ENCODE results near the gene LURAP1L.
A peak's percentile ranks its signal among the peaks of the same experiment; 100 is the strongest.

LURAP1L gene, protein sequence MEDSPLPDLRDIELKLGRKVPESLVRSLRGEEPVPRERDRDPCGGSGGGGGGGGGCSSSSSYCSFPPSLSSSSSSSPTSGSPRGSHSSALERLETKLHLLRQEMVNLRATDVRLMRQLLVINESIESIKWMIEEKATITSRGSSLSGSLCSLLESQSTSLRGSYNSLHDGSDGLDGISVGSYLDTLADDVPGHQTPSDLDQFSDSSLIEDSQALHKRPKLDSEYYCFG

DNA sequence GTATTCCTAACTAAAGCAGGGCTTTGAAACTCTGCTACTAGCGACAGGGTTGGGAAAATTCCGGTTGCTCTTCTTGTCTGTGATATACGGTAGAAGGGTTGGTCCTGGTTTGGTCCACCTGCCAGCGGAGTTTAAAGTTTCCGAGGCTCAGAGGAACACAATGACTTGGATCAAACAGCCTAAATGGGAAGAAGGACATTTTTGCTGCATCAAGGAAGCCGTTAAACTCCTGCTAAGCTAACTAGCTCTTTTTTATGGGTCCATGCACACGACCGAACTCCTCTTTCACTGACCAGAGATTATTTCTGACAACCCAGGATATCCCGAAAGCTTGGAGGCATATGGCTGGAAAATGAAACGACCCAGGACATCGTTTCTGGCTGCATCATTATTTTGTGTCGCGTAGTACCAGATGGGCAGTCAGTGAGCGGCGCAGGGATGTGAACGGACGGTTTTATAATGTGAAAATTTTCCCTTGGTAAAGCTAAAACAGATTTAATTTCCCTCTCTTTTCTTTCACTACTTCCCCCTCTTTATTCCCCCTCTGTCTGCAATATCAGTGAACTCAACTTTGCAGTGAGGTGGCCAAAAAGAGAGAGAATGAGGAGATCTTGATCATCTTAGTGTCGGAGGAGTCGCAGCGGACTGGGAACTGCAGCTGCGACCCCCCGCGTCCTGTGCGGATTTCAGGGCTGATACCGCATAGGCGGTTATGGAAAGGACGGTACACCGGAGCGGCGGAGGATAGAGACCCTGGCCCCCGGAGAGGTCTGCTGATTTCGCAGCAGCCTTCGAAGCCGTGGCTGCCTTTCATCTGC lies at the start of gene LURAP1L:
LURAP1L (plus strand) TSS at position 160 of the 818 bp plus-strand sequence. CDS start 696 bp downstream, outside the sequence.
- peak; percentile 51 for DNase-seq (ENCODE audit: low read depth)

DNA sequence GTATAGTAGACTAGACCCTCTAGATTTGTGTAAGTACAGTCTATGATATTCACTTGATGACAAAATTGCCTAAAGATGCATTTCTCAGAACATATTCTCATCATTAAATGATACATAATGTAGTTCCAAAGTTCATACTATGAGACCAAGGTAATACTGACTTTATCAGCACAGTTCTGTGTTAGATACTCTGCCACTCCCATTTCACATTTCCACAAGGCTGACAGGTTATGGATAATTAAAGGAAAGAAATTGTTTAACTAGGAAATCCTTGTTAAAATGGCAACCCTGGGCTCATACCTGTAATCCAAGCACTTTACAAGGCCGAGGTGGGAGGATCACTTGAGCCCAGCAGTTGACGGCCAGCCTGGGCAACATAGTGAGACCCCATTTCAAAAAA lies 48.0 kb upstream of the LURAP1L start:
- DNase-seq (ENCODE audit: low read depth): no peak

DNA sequence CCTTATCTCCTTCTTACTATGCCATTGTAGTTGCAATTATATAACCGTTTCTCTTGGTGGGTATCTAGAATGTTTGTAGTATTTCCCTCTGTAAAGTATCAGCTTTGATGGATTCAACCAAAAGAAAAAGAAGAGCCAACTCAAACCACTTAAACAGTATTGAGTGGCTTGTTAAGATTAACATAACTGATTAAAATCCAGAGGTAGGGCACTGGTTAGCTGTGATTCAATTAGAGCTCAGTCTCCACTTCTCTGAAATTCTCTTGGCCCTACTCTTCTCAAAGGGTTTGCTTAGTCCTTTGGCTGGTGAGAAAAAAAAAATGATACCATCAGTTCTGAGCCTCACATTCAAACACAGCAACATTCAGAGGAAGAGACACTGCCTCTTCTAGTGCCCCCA lies 44.6 kb upstream of the LURAP1L start:
- DNase-seq (ENCODE audit: low read depth): no peak

DNA sequence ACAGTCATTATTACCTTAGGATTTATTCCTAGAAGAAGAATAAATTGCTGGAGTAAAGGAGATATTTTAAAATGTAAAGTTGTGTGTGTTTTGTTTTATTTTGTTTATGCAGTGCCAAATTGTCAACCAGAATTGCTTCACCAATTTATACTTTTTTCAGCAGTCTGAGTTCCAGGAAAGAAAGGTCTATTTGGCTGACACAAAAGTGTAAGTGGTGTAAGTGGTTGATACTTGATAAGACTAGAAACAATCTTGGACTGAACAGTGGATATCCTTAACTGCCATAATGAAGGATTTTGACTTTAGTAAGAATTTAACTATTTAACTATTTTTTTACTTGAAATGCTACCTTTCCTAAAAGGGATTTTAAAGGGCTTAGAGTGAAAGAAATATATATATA lies 43.9 kb upstream of the LURAP1L start:
- no peak for DNase-seq (ENCODE audit: low read depth)

DNA sequence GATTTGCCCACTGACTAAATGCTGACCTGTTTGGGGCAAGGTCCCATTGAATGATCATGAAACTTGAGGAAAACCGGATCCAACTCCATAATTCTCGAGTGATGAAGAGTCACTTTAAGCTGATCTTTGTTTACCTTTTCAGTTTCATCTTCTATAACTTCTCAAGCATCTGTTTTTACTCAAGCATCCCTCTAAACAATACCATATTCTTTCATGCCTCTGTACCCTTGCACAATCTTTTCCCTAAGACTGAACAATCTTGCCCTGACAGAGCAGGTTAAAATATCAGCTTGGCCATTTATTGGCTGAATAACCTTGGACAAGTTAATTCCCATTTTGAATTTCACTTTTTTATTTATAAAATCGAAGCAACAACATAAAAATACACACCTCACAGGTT lies 41.8 kb upstream of the LURAP1L start:
- DNase-seq (ENCODE audit: low read depth): no peak

DNA sequence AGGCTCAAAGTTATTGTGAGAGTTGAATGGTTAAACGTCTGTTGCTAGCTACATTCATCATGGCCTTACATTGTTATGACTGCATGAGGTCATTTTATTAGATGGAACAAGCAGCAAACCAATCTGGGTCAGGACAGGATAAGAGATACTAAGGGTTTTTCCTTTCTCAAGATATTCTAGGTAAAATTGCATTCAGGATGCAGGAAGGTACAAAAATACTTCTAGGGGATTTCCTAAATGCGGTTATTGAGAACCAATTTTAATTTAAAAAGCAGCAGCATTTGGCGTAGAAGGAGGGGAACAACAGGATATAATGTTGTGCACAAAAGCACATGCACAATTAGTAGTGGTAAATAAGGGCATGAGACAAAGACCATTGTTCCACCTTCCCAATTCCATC lies 39.2 kb upstream of the LURAP1L start:
- DNase-seq (ENCODE audit: low read depth): no peak

DNA sequence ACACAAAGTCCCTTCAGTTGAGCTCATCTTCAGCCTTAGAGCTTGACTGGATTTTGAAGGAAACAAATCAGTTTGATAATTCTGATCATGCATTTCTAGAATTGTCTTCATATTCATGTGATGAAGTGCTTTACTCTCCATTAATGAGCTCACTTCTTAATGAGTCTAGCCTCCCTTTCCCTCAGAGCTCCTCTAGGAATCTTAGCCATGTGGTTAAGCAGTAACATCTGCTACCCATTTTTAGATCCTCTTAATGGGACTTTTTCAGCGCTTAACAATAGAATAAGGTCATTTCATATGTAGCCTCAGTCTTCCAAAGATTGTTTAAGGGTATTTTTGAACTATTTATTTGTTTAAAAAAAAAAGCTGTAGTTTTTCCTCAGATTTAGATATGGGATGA lies 36.9 kb upstream of the LURAP1L start:
- DNase-seq (ENCODE audit: low read depth): no peak

DNA sequence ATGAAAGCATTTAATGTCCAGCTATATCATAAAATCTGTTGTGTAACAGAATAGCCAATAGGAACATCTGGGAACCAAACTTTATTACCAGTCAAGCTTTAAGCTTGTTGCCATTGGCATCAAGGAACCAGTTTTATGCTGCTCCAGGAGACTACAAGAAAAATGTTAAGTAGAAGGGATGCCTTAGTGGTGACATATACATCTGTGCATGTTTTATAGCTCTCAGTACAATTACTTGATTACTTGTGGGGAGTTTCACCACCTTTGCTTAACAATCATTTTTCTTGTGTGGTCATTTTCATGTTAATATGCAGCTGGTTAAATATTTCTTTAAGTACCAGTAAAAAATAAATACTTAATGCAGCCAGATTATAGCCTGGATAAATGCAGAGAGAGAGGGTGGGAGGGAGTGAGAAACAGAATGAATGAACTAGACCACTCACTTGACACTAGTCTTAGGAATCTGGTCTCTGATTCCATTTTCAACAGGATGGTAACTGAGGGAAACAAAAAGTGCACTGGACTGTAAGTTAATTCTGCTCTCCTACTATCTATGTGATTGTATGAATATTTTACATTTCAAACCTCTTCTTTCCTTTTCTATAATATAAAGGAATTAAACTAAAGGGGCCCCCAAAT lies 35.7 kb upstream of the LURAP1L start:
- peak; percentile 43 for DNase-seq (ENCODE audit: low read depth)

DNA sequence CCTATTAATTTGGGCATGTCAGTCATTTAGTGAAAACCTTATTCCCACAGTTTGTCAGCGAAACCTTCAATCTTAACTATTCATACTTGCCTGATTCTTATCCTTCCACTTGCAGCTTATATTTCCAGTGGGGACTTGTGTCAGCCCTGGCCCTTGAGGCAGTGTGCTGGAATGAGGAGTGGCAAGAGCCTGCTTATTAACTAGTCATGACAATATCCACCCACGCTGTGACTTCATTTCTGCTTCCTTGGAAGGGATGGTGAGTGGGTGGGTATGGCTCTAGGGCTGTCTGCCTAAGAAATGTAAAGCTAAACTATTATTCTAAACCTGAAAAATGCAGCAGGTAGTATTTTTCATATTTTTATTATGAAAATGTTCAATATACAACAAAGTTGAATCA lies 34.0 kb upstream of the LURAP1L start:
- no peak for DNase-seq (ENCODE audit: low read depth)

DNA sequence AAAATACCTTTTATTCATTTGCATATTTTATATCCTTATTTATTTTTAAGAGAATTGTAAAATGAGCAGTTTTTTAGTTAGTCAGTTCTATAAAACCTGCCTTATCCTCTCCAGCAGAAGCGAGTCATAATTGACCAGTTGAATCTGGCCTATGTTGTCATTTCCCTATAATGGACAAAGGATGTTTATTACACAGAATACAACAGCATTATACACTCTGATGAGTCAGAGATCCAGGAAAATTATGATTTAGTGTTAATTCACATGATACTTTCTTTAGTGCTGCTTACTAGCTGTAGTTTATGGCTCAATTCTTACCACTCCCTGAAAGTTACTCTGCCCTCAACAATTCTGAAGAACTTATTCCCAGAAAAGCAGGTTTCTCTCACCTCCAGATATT lies 26.8 kb upstream of the LURAP1L start:
- peak; percentile 51 for DNase-seq (ENCODE audit: low read depth)

DNA sequence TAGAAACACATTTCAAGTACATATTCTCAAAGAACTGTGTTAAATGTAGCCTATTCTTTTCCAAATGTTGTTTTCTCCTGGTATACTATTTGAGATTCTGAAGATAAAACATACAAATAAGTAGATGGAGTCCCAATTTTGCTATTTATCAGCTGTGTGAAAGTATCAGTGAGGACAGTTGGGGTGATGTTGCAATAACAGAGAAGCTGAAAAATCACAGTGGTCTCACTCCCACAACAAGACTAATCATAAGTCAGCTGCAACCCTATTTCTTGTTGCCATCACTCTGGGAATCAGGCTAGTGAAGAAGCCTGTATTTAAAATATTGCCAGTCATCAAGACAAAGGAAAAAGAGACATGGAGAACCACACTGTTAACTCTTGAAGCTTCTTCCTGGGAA lies 25.9 kb upstream of the LURAP1L start:
- DNase-seq (ENCODE audit: low read depth): no peak

DNA sequence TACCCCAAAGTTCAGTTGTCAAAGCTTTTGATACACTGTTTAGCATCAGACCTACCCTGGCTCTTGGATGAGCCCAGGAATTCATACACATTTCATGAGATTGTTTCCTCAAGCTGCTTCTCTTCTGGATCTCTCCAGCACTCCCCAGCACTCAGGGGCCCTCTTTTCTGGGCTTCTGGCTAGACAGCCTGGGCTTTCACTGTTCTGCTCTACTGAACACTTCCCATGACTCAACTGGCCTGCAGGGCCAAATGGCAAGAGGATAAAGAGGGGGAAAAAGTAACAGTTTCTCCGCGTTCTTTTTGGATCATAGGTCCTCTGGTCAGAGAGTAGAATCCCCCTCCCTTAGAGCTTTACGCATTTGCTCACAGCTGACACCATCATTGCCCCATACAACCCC lies 20.9 kb upstream of the LURAP1L start:
- DNase-seq (ENCODE audit: low read depth): no peak

DNA sequence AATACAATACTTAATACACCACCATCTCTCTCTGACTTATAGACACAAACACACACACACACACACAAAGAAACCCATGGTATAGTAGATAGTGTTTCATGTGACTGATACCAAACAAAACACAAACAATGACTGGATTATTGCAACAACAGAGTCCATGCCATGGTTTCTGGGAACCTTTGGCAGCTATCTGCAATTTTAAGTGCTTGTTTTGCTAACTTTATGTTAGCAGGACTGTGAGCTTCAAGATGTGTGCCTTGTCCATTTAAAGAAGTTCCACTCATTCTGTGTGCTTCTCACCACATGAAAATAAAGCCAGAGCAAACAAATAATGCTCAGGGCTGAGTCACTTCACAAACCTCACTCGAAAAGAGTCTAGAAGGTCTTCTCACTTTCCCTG lies 15.1 kb upstream of the LURAP1L start:
- DNase-seq (ENCODE audit: low read depth): peak; percentile 68

DNA sequence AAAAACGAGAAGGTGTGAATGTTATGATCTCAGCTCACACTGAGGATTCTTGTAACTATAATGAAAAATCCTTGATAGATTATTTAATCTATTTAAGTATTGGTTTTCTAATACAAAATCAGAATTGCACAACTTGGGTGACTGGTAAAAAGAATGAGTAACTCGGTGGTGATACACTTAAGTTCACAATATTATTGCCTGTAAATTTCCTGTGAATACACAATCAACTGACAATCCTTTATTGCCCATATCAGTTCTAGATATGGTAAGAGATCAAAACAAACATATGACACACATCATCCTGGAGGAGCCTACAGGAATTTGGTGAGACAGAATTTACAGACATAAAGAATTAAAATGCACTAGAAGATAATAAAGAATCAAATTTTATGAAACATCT lies 14.1 kb upstream of the LURAP1L start:
- DNase-seq (ENCODE audit: low read depth): no peak

DNA sequence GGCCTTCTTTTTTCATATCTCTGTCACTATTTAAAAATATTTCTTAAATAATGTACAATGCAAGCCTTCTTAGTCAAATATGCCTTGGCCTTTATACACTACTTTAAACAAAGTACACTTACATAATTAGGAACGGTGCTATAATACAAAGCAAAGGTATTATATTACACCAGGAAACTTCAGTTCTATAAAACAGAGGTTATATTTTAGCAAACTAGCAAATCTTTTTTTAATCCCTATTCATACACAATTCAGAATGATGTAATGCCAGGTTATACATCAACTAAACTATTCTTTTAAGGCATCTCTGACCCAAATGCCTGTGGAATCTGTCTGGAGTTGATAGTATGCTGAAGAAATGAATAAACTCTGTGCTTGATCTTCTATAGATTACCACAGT lies 10.7 kb upstream of the LURAP1L start:
- no peak for DNase-seq (ENCODE audit: low read depth)

DNA sequence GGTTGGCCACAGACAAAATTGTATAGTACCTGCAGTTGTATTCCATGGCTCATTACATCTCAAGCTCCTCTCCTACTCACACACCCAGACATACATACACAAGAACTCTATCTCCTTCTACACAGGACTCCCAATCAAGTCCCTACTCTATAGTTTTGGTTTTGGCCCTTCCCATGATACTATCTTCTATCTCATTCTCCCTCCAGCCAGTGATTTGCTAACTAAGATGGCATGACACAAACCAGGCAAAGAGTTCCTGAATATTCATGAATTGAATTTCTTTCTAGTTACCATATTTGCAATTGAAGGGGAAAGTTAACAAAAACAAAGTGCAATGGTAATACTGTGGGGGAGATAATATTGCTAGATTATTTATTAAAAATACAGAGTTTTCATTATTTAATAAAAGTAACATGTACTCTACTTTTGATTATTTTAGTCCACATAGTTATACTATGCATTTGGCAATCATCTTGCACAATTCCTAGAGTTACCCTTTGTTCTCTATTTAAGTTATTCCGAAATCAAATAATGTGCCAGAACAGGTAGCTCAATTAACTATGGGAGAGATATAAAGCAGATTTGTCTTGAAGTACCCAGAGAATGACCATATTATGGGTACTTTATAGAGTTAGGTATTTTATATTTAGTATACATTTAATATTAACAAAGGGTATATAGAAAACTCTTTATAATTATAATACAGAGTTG lies 9.6 kb upstream of the LURAP1L start:
- DNase-seq (ENCODE audit: low read depth): no peak

DNA sequence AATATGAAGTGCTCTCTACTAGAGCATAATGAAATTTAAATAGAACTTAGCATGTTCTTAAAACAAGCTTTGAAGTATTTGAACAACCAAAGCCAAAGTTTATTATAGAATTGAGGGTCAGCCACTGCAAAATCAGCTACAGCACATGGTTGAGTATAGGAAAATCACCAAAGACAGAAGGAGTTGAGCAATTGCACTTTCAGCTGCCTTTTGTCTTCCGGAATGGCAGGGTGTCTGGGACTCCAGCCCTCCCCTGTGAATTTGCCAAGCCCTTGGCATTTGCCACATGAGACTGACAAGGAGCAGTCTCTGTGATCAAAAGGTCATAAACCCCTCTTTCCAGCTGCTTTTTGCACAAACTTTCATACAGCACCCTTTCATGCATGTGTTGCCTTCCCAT lies 8.5 kb upstream of the LURAP1L start:
- DNase-seq (ENCODE audit: low read depth): no peak

DNA sequence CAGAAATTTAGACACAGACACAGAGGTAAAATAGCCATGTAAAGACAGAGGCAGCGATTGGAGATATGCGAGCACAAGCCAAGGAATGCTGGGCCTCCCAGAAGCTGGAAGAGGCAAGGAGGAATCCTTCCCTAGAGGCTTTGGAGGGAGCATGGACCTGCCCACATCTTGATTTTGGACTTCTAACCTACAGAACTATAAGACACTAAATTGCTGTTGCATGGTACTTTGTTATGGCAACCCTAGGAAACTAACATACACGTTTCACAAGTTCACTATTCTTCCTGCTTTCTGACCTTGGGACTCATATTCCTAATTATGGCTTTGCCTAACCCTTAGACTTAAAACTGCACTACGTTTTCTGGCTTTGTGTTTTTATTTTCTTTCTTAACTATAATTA lies 4.6 kb upstream of the LURAP1L start:
- no peak for DNase-seq (ENCODE audit: low read depth)

DNA sequence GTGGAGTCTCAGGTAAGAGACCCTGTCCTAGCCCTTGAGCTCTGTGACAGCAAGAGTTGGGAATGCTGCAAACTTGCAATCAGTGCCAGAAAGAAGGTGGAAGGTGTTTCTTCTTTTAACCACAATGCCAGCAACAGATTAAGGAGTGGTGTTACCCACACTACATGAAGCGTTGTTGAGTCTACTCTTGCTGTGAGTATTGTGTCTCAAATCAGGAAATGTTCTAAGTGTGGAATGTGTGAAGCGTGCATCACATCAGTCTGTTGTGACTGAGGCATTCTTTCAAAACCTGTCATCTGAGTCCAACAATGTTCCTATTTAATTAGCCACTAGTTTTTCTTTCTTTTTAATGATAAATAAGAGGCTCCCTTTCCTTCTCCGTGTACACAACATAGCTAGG lies 2.9 kb upstream of the LURAP1L start:
- DNase-seq (ENCODE audit: low read depth): peak; percentile 56

DNA sequence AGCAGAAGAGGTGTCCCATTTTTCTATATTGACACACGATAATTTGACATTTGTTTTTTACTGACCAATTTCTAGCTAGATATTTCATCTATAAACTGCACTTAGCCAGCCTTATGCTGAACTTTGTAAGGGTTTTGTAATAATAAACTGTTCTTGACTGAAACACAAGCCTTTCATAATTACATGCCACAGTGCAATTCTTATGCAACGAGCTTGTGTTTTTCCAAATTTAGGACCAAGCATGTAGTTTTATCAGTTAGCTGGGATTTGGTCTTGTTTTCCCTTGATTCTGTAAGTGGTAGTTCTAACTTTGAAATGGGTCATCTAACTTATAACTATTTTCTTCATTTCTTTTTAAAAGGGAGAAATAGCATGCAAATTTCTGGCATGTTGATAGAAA lies 1.3 kb upstream of the LURAP1L start:
- DNase-seq (ENCODE audit: low read depth): no peak

DNA sequence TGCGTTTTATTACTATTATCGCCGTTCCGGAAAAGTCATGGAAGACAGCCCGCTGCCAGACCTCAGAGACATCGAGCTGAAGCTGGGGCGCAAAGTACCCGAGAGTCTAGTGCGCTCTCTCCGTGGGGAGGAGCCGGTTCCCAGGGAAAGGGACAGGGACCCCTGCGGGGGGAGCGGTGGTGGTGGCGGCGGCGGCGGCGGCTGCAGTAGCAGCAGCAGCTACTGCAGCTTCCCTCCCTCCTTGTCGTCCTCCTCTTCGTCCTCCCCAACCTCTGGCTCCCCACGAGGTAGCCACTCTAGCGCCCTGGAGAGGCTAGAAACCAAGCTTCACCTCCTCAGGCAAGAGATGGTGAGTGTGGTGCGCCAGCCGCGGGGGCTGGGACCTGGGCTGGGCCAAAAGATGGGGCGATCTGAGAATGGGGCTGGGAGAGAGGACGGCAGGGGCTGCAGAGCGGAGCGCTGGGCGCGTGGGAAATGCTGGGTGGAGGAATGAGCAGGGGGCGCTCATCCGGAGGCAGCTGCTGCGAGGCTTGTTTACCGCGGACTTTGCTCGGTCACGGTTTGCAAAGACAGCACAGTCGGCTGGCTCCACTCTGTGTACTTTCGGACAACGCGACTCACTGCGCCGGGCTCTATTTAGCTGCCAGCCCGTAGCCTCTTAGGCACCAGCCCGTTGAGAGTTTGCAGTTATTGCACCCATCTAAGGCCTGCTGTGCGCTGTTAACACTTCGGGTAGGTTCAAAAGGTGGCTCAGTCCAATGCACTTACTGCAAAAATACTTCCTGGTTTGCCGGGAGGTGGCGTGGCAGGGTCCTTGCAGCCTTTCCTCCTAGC lies 1.1 kb downstream of the LURAP1L start:
- DNase-seq (ENCODE audit: low read depth): peak; percentile 62
